GM19324 (cell line): ENCODE measurements around the gene EHHADH.
"Not testable (repeated sequence)": the region's sequence is repeated elsewhere in the genome, so short reads cannot be mapped to it uniquely, and the experiment has no call there.

Experiments used
- ATAC-seq: cut with Tn5 transposase; IDR thresholded peaks from one replicate; pipeline ENCODE4 v1.9.1; 2021; ENCODE audit warnings: mild to moderate bottlenecking, moderate library complexity; ENCODE audit not compliant: unreplicated experiment, low FRiP score

EHHADH gene

GRCh38 chr3:185253133-185253532 is 716 bp downstream of the EHHADH start:
- not testable (repeated sequence) for ATAC-seq

- ATAC-seq = no peak
Measured at GRCh38 chr3:185251272-185251671, 2.6 kb downstream of the EHHADH start.

GRCh38 chr3:185250653-185251052 is 3.2 kb downstream of the EHHADH start:
- ATAC-seq = no peak

GRCh38 chr3:185250247-185250646 is 3.6 kb downstream of the EHHADH start:
- ATAC-seq = no peak

GRCh38 chr3:185242642-185243041 is 11.2 kb downstream of the EHHADH start:
- no peak for ATAC-seq

- no peak for ATAC-seq
Measured at GRCh38 chr3:185236969-185237368, 16.9 kb downstream of the EHHADH start.

GRCh38 chr3:185233328-185233727 is 20.5 kb downstream of the EHHADH start:
- no peak for ATAC-seq

- not testable (repeated sequence) for ATAC-seq
Measured at GRCh38 chr3:185226526-185226925, 27.3 kb downstream of the EHHADH start.

- no peak for ATAC-seq
Measured at GRCh38 chr3:185225523-185225922, 28.3 kb downstream of the EHHADH start.

- ATAC-seq = no peak
Measured at GRCh38 chr3:185225080-185225479, 28.8 kb downstream of the EHHADH start.

- ATAC-seq = no peak
Measured at GRCh38 chr3:185221203-185221602, 32.6 kb downstream of the EHHADH start.

GRCh38 chr3:185216607-185216958 is 37.3 kb downstream of the EHHADH start:
- ATAC-seq = no peak

- no peak for ATAC-seq
Measured at GRCh38 chr3:185215873-185216606, 37.8 kb downstream of the EHHADH start.

- no peak for ATAC-seq
Measured at GRCh38 chr3:185212559-185212958, 41.3 kb downstream of the EHHADH start.

- ATAC-seq = no peak
Measured at GRCh38 chr3:185212086-185212485, 41.8 kb downstream of the EHHADH start.

- no peak for ATAC-seq
Measured at GRCh38 chr3:185210621-185211142, 43.2 kb downstream of the EHHADH start.

GRCh38 chr3:185208823-185209222 is 45.0 kb downstream of the EHHADH start:
- ATAC-seq = no peak

- ATAC-seq = peak; percentile 84
Measured at GRCh38 chr3:185207931-185208746, 45.7 kb downstream of the EHHADH start.

GRCh38 chr3:185207481-185207880 is 46.4 kb downstream of the EHHADH start:
- ATAC-seq = no peak

- no peak for ATAC-seq
Measured at GRCh38 chr3:185205865-185206264, 48.0 kb downstream of the EHHADH start.

GRCh38 chr3:185204894-185205293 is 49.0 kb downstream of the EHHADH start:
- no peak for ATAC-seq

GRCh38 chr3:185200639-185201038 is 53.2 kb downstream of the EHHADH start:
- no peak for ATAC-seq
